Peyer's patch (tissue), 4 donors: Measurements from ENCODE around the gene ZBED5. TPM values are rescaled to one million over a fixed set of nuclear protein-coding genes. Genes with fewer than 3 reads are reported as not detected.

Source experiments
- DNase-seq, 3 donors: peaks; one replicate each; pipeline ENCODE4 v3.0.0-alpha.2; 2017 to 2019
- H3K27ac ChIP-seq, 4 donors: fragments of 200-600 bp; sonication (generic); one replicate each; pipeline ENCODE4 v1.5.1; 2016 to 2019
- H3K27me3 ChIP-seq, 2 donors: fragments of 200-600 bp; sonication (generic); one replicate each; pipeline ENCODE4 v1.5.1; 2019
- H3K36me3 ChIP-seq, 3 donors: fragments of 200-600 bp; sonication (generic); one replicate each; pipeline ENCODE4 v1.5.1; 2016 to 2019
- H3K4me1 ChIP-seq, 4 donors: fragments of 200-600 bp; sonication (generic); one replicate each; pipeline ENCODE4 v1.5.1; 2016 to 2019
- H3K4me3 ChIP-seq, 4 donors: fragments of 200-600 bp; sonication (generic); 1 replicate in 3 of 4; 2 replicates in 1 of 4; pipeline ENCODE4 v1.5.1; 2016 to 2019; ENCODE audit warnings: mild to moderate bottlenecking in 1 of 4
- H3K9me3 ChIP-seq, 4 donors: fragments of 200-600 bp; sonication (generic); one replicate each; pipeline ENCODE4 v1.5.1; 2016 to 2019; ENCODE audit warnings: mild to moderate bottlenecking in 1 of 4
- POLR2A ChIP-seq, 2 donors: fragments of 450-650 bp; IDR thresholded peaks; one replicate each; pipeline ENCODE4 v1.5.1; 2017; ENCODE audit warnings: antibody characterized with exemption in 2 of 2, mild to moderate bottlenecking in 2 of 2, moderate library complexity in 2 of 2
- total RNA-seq, 4 donors: library from RNA; depleted of rRNA; stranded (reverse); fragments of >200 nt; gene quantifications; one replicate each; pipeline ENCODE4 v1.1.0, GENCODE V29; 2016
- TF ChIP-seq, protein P1 (sequence below), 6 experiments: fragments of 450-650 bp in 4 of 6; fragments of 200-600 bp in 2 of 6; sonication (generic) in 1 of 6; IDR thresholded peaks; one replicate each; pipeline ENCODE4 v1.5.1; 2017 to 2019; ENCODE audit warnings: antibody characterized with exemption in 6 of 6, mild to moderate bottlenecking in 3 of 6, moderate library complexity in 1 of 6

ZBED5 gene
- total RNA-seq: 10 to 100 TPM; 23.8 to 47.0 (median 31.9) TPM

DNA sequence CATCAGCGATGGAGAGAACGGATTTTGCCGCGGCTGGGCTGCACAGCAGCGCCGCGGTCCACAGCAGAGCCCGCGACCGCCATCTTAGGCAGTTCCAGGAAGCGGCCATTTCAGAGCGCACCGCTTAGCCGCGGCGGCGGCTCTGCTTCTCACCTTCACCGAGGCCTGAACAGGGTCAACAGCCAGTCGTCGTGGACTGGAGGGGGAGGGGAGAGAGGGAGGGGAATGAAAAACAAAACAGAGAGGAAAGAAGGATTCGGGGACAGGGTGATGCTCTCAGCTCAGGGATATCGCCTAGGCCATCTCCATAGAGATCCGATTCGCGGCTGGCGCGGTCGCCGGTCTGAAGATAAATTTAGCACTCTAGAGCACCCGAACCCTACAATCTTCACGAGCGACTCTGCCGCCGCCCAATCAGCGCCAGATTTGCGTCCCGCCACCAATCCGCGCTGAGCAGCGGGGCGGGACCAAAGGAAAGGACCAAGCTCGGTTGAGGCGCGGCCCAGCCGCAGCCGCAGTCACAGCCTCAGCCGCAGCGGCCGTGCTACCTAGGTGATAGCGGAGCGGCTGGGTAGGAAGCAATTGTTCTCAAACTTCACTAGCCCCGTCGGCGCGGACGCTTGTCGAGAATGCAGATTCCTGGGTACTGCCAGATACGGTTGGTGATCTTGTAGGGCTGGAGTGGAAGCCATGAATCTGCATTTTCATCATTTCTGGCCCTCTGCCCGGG, at the start of gene ZBED5:
TSS of gene ZBED5 (minus strand) at position 345 of the 730 bp plus-strand sequence. CDS start 3,108 bp downstream, outside the sequence.
- peak; percentile 98 to 99 (median 98) for DNase-seq

DNA sequence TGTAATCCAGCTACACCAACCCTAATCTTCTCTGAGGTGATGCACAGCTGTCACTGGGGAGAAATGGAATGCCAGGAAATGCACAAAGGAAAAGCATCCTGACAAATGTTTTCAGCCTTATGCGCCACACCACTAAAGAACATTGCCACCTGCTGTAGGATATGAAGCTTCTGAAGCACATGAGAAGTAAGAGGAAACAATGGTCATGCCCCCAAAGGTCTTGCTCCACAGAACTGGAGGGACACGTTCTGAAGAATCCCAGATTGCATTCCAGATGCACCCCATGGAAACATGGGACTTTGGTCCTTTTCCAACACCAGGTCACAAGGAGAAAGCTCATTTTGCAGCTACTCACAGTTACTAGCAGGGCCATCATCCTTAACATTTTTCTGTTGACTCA, 48.7 kb upstream of the ZBED5 start:
- no peaks in the 10 kb centered on the region for H3K27me3 ChIP-seq
- H3K36me3 ChIP-seq: no peaks in the 10 kb centered on the region
- no peak overlapping the region for H3K27ac ChIP-seq
- no peak for TF ChIP-seq POLR2A (IDR thresholded peaks at IDR 0.05)
- TF ChIP-seq, protein P1, sequence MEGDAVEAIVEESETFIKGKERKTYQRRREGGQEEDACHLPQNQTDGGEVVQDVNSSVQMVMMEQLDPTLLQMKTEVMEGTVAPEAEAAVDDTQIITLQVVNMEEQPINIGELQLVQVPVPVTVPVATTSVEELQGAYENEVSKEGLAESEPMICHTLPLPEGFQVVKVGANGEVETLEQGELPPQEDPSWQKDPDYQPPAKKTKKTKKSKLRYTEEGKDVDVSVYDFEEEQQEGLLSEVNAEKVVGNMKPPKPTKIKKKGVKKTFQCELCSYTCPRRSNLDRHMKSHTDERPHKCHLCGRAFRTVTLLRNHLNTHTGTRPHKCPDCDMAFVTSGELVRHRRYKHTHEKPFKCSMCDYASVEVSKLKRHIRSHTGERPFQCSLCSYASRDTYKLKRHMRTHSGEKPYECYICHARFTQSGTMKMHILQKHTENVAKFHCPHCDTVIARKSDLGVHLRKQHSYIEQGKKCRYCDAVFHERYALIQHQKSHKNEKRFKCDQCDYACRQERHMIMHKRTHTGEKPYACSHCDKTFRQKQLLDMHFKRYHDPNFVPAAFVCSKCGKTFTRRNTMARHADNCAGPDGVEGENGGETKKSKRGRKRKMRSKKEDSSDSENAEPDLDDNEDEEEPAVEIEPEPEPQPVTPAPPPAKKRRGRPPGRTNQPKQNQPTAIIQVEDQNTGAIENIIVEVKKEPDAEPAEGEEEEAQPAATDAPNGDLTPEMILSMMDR (IDR thresholded peaks at IDR 0.05): peak in 3 of 6 experiments; percentile 17 to 29 (median 28)
- no peaks in the 10 kb centered on the region for H3K4me1 ChIP-seq
- DNase-seq: no peak
- H3K9me3 ChIP-seq: no peaks in the 10 kb centered on the region
- no peak overlapping the region for H3K4me3 ChIP-seq

More for the DNA sequence above, at the start of gene ZBED5:
- peaks cover 0 to 25% (median 0%) of the 10 kb centered on the region in 3 donors for H3K36me3 ChIP-seq
- peaks cover 0 to 17% (median 6%) of the 10 kb centered on the region in 4 donors for H3K4me1 ChIP-seq
- H3K27me3 ChIP-seq: no peaks in the 10 kb centered on the region
- H3K4me3 ChIP-seq: peak within 1 kb of the TSS; percentile 56 to 85 (median 73)
- H3K27ac ChIP-seq: peak within 1 kb of the TSS; percentile 88 to 97 (median 94)
- TF ChIP-seq, protein P1 (IDR thresholded peaks at IDR 0.05): peak in 3 of 6 experiments; percentile 5 to 22 (median 18)
- TF ChIP-seq POLR2A (IDR thresholded peaks at IDR 0.05): peak; percentile 98
- H3K9me3 ChIP-seq: no peaks in the 10 kb centered on the region

DNA sequence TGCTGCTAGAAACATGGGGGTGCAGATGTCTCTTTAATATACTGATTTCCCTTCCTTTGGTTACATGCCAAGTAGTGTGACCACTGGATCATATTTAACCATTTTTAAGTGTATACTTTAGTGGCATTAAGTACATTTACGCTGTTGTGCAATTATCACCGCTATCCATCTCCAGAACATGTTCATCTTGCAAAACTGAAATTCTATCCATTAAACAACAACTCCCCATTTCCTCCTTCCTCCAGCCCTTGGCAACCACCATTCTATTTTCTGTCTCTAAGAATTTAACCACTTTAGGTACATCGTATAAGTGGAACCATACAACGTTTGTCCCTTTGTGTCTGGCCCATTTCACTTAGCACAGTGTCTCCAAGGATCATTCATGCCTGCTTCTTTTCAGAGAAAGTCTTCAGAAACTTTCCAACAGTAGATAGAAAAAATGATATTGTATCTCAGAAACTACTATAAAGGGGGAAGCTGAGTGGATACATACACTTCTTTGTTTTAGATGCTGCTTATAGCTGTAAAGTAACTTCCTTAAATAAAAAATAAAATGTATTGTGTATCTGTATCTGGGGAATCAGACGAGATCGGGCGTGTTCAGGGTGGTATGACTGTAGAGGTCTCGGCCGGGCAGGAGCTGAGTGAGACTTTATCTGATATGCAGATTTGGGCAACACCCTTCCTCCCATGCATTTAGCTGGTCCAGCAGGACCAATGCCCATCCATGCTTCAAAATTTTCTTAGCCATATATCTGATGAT, 44.6 kb upstream of the ZBED5 start:
- no peaks in the 10 kb centered on the region for H3K36me3 ChIP-seq
- no peaks in the 10 kb centered on the region for H3K27me3 ChIP-seq
- no peaks in the 10 kb centered on the region for H3K9me3 ChIP-seq
- H3K4me1 ChIP-seq: peaks cover 0 to 28% (median 3%) of the 10 kb centered on the region in 4 donors
- no peak for TF ChIP-seq POLR2A (IDR thresholded peaks at IDR 0.05)
- TF ChIP-seq, protein P1 (IDR thresholded peaks at IDR 0.05): no peak
- peak overlapping the region in 1 of 4 donors; percentile 85 for H3K27ac ChIP-seq
- no peak overlapping the region for H3K4me3 ChIP-seq
- no peak for DNase-seq

DNA sequence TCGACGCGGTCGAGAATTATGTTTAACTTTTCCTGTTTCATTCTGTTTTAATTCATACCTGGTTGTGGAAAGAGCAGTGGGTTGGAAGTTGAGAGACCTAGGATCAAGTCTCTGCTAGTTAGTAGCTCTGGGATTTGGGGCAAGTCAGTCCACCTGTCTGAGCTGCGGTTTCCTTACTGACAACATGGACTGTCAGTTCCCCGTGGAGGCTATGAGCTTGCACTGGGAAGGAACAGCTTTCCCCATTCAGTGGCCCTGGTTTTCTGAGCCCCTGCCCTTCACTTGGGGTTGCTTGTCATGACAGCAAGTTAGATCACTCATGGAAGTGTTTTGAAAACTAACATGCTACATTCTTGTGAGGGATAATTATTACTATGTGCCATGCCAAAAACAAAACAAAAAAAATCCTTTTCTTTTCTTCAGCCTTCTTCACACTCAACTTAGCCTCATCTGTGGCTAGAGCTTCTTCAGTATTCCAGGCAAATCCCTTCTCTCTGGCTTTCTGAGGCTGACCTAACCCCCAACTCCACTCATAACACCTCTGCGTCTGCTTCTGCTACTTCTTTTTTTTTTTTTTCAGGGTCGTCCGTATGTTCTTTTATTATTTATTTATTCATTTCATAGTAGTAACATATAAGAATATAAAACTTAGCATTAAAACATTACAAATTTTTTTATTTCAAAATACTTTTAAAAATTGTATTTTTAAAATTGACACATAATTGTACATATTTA, 43.0 kb upstream of the ZBED5 start:
- H3K27me3 ChIP-seq: no peaks in the 10 kb centered on the region
- H3K9me3 ChIP-seq: no peaks in the 10 kb centered on the region
- no peak for TF ChIP-seq POLR2A (IDR thresholded peaks at IDR 0.05)
- TF ChIP-seq, protein P1 (IDR thresholded peaks at IDR 0.05): no peak
- no peak for DNase-seq
- peaks cover 0 to 28% (median 3%) of the 10 kb centered on the region in 4 donors for H3K4me1 ChIP-seq
- H3K36me3 ChIP-seq: no peaks in the 10 kb centered on the region
- no peak overlapping the region for H3K4me3 ChIP-seq
- H3K27ac ChIP-seq: peak overlapping the region; percentile 67 to 85 (median 78)

DNA sequence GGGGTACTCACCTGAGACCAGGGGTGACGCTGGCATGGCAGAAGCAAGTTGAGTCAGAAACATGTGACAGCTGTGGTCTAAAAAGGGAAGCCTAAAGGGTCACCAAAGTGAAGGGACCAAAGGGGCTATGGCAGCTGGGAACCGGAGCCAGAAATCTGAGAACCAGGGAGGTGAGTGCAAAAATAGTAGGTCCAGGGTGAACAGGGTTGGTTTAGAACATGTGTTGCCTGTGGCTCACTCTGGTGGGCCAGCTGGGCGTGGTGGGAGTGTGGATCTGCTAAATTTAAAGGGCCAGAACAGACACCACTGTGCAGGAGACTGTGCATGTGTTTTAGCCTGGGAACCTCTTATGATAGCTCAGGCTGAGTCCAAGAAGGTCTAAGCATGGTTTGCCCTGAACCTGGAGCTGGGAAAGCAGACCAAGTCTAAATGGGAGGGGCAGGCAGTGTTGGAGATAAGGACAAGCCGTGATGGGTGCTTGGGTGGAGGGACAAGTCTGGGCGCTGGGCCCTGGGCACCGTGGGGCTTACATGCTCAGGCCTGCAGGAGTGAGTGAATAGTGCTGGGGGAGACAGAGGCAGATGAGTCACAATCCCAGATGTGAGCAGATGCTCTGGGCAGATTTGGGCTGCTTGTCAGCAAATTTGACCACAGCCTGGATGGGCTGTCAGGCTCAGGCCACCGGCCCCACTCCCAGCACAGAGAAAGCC, 41.4 kb upstream of the ZBED5 start:
- H3K4me3 ChIP-seq: no peak overlapping the region
- H3K27me3 ChIP-seq: no peaks in the 10 kb centered on the region

More for the DNA sequence above, 41.4 kb upstream of the ZBED5 start:
- no peaks in the 10 kb centered on the region for H3K36me3 ChIP-seq
- peak in 1 of 3 donors; percentile 60 for DNase-seq
- H3K27ac ChIP-seq: peak overlapping the region; percentile 67 to 85 (median 78)
- peaks cover 0 to 30% (median 4%) of the 10 kb centered on the region in 4 donors for H3K4me1 ChIP-seq
- H3K9me3 ChIP-seq: no peaks in the 10 kb centered on the region
- TF ChIP-seq, protein P1 (IDR thresholded peaks at IDR 0.05): no peak
- no peak for TF ChIP-seq POLR2A (IDR thresholded peaks at IDR 0.05)
